K562 (cell line): ENCODE measurements around the gene DZIP1. TPM values are rescaled to one million over a fixed set of nuclear protein-coding genes. Genes with fewer than 3 reads are reported as not detected.
"Not testable (repeated sequence)": the region's sequence is repeated elsewhere in the genome, so short reads cannot be mapped to it uniquely, and the experiment has no call there.

ENCODE experiments used
- ATAC-seq: fragments of 200-7000 bp; cut with Tn5 transposase; 3 replicates; pipeline ENCODE4 v1.9.1; 2020; ENCODE audit warnings: moderate library complexity
- BruUV-seq: library from RNA; stranded (reverse); fragments of 400-500 nt; replicated peaks from 2 replicates; lab custom pipeline; 2021; lab: Mats Ljungman, UMichigan
- CTCF ChIA-PET: fragments of 300-600 bp; formaldehyde crosslinking; extraction: SDS; loops from one replicate; lab custom pipeline; 2021; ENCODE audit warnings: low intra/inter-chr PET ratio; lab: Yijun Ruan, JAX
- POLR2A ChIA-PET: fragments of 300-600, 350-650 bp; sonication (Branson Sonifier 250); formaldehyde crosslinking; extraction: SDS; loops from one replicate; lab custom pipeline; 2021; ENCODE audit warnings: antibody characterized with exemption, inconsistent platforms; lab: Yijun Ruan, JAX
- DNase-seq, 4 experiments: peaks; one replicate each; pipeline versions ENCODE4 v3.0.0 to v3.0.0-alpha.2; 2011 to 2018; ENCODE audit warnings: low spot score in 3 of 4, mixed read lengths in 3 of 4; ENCODE audit errors: extremely low read depth in 1 of 4
- FAIRE-seq: peaks from 2 replicates; lab custom pipeline; 2011; peaks lifted over from hg19 to GRCh38; lab: Jason Lieb, UNC
- H2AFZ ChIP-seq: 2 replicates; pipeline ENCODE4 v1.6.0; 2011; ENCODE audit warnings: low read depth, low read length, control low read depth, inconsistent platforms
- H3K27ac ChIP-seq: fragments of 200-600 bp; 3 replicates; pipeline ENCODE4 v1.8.0; 2011; ENCODE audit warnings: low read depth, mild to moderate bottlenecking, control low read depth, inconsistent platforms, low read length, moderate library complexity, mixed read lengths; ENCODE audit errors: extremely low read depth
- H3K27me3 ChIP-seq, 2 experiments: fragments of 300-600 bp in 1 of 2; 2 replicates in 1 of 2; 3 replicates in 1 of 2; pipeline versions ENCODE4 v1.6.0 to v1.8.0; 2011; ENCODE audit warnings: inconsistent platforms in 2 of 2, low read length in 2 of 2, mild to moderate bottlenecking in 1 of 2, mixed read lengths in 1 of 2, moderate library complexity in 1 of 2; ENCODE audit not compliant: control insufficient read depth in 2 of 2, insufficient read depth in 2 of 2
- H3K36me3 ChIP-seq: fragments of 300-600 bp; 3 replicates; pipeline ENCODE4 v1.8.0; 2011; ENCODE audit warnings: mild to moderate bottlenecking, low read length, inconsistent platforms; ENCODE audit not compliant: control insufficient read depth, insufficient read depth
- H3K4me1 ChIP-seq, 2 experiments: fragments of 200-600 bp in 1 of 2; replicated peaks in 1 of 2; 2 replicates in 1 of 2; 3 replicates in 1 of 2; pipeline versions ENCODE4 v1.5.1 to v1.8.0; 2011; ENCODE audit warnings: inconsistent platforms in 2 of 2, low read length in 2 of 2, mild to moderate bottlenecking in 1 of 2, mixed read lengths in 1 of 2, moderate library complexity in 1 of 2; ENCODE audit not compliant: control insufficient read depth in 2 of 2, insufficient read depth in 2 of 2
- H3K4me2 ChIP-seq: 2 replicates; pipeline ENCODE4 v1.6.1; 2011; ENCODE audit warnings: low read length, control low read depth, inconsistent platforms, mixed read lengths; ENCODE audit not compliant: insufficient read depth
- H3K4me3 ChIP-seq: fragments of 200-600 bp; sonication (generic), shearing (Covaris generic); 2 replicates; pipeline ENCODE4 v1.5.1; 2016; ENCODE audit warnings: control low read depth, inconsistent platforms
- H3K79me2 ChIP-seq: fragments of 200-600 bp; 3 replicates; pipeline ENCODE4 v1.8.0; 2011; ENCODE audit warnings: low read length, inconsistent platforms; ENCODE audit not compliant: control insufficient read depth, insufficient read depth
- H3K9ac ChIP-seq, 2 experiments: 2 replicates each; pipeline versions ENCODE4 v1.6.0 to v1.6.1; 2011; ENCODE audit warnings: low read depth in 2 of 2, low read length in 2 of 2, control low read depth in 1 of 2, inconsistent platforms in 1 of 2, mild to moderate bottlenecking in 1 of 2, mixed read lengths in 1 of 2; ENCODE audit not compliant: insufficient read depth in 1 of 2
- H3K9me1 ChIP-seq: one replicate; pipeline ENCODE4 v1.6.0; 2011; ENCODE audit warnings: inconsistent platforms, mild to moderate bottlenecking, low read length, moderate library complexity; ENCODE audit not compliant: control insufficient read depth, insufficient read depth
- H3K9me3 ChIP-seq: replicated peaks from 2 replicates; pipeline ENCODE4 v1.5.1; 2011; ENCODE audit warnings: low read depth, low read length, inconsistent platforms; ENCODE audit not compliant: control insufficient read depth, insufficient read depth
- H4K20me1 ChIP-seq: replicated peaks from 2 replicates; pipeline ENCODE4 v1.6.1; 2011; ENCODE audit warnings: low read length, inconsistent platforms, mixed read lengths; ENCODE audit not compliant: control insufficient read depth, insufficient read depth
- WGBS: fragments of 100-300 bp; shearing (Covaris generic); methylation state at CpG from one replicate; pipeline ENCODE4 v1.1.6; 2016; ENCODE audit warnings: low coverage, mixed read lengths; ENCODE audit not compliant: insufficient coverage; ENCODE audit errors: missing lambda C conversion rate; 5-methylcytosine and 5-hydroxymethylcytosine counted together
- in situ Hi-C: fragments of 300-500 bp; cut with MboI; formaldehyde crosslinking; loops from 4 replicates; pipeline ENCODE4 v1.15.0; 2018; ENCODE audit warnings: inconsistent platforms, mixed read lengths
- intact Hi-C: fragments of 100-400 bp; cut with micrococcal nuclease; formaldehyde crosslinking; loops from 2 replicates; pipeline ENCODE4 v1.14.2; 2022
- polyA plus RNA-seq, 8 experiments: library from polyadenylated mRNA; depleted of rRNA in 4 of 8; stranded (reverse) in 5 of 8; unstranded in 3 of 8; fragments of >200 nt; fragmentation: Nextera tagmentation in 2 of 8; fragmentation: Illumina TruSeq in 1 of 8; extraction: Ambion mirVana in 2 of 8; extraction: Trizol in 1 of 8; gene quantifications; 2 replicates each; pipeline versions ENCODE4 v1.2.1 to v1.2.3, GENCODE V29; 2011 to 2014; ENCODE audit warnings: inconsistent platforms in 1 of 8, missing spikeins in 1 of 8
- total RNA-seq, 7 experiments: library from RNA; depleted of rRNA in 6 of 7; stranded (reverse); fragments of >200 nt in 6 of 7; fragmentation: Illumina TruSeq in 2 of 7; extraction: Trizol in 2 of 7; gene quantifications; 2 replicates each; pipeline versions ENCODE4 v1.2.1 to v1.2.3, GENCODE V29; 2011 to 2021; ENCODE audit warnings: low replicate concordance in 1 of 7
- TF ChIP-seq, protein P1 (sequence below): sonication (generic); formaldehyde crosslinking; IDR thresholded peaks from 2 replicates; pipeline ENCODE4 v1.8.1; 2023; ENCODE audit warnings: mild to moderate bottlenecking, missing genetic modification reagents
- TF ChIP-seq, protein P2 (sequence below), 2 experiments: fragments of 450-650 bp; formaldehyde crosslinking in 1 of 2; IDR thresholded peaks; 2 replicates each; pipeline versions ENCODE4 v1.4.0 to v1.6.1; 2014 to 2020; ENCODE audit warnings: mild to moderate bottlenecking in 2 of 2, borderline replicate concordance in 1 of 2, low read depth in 1 of 2

The DZIP1 gene
- total and polyA plus RNA-seq, 9 of the 15 experiments (the other 6 are each of a cell fraction or from before 2014, with no cell fraction given) = 0.07 TPM; not detected in 8

GRCh38 chr13:95671597-95671996 lies 27.1 kb upstream of the DZIP1 start:
- Histone ChIP-seq H4K20me1 (no peaks in the 10 kb centered on the region), H3K27ac (no peak overlapping the region), H3K9me1 (no peaks in the 10 kb centered on the region), H3K9me3 (no peaks in the 10 kb centered on the region; the same call in 1 of the 2 replicates), H3K79me2 (peaks cover 18% of the 10 kb centered on the region), H3K27me3 (no peaks in the 10 kb centered on the region), H3K36me3 (no peaks in the 10 kb centered on the region), H3K9ac (no peak overlapping the region), H3K4me2 (no peak overlapping the region), H2AFZ (no peak overlapping the region), H3K4me3 (no peak overlapping the region), H3K4me1 (no peaks in the 10 kb centered on the region)
- intact Hi-C loops (loop anchor here (10.0 kb wide), 1 partner anchor 1763 kb away; the partner anchor contains the start of gene RAP2A), in situ Hi-C loops (no loop called here)
- 89% methylated on average over 4 of the region's 5 CpGs for WGBS
- ATAC-seq (no peak), DNase-seq (no peak), FAIRE-seq (no peak)
- BruUV-seq = no TSS peak
- CTCF ChIA-PET = no interaction called here
- POLR2A ChIA-PET = no interaction called here
- TF ChIP-seq, protein P1, sequence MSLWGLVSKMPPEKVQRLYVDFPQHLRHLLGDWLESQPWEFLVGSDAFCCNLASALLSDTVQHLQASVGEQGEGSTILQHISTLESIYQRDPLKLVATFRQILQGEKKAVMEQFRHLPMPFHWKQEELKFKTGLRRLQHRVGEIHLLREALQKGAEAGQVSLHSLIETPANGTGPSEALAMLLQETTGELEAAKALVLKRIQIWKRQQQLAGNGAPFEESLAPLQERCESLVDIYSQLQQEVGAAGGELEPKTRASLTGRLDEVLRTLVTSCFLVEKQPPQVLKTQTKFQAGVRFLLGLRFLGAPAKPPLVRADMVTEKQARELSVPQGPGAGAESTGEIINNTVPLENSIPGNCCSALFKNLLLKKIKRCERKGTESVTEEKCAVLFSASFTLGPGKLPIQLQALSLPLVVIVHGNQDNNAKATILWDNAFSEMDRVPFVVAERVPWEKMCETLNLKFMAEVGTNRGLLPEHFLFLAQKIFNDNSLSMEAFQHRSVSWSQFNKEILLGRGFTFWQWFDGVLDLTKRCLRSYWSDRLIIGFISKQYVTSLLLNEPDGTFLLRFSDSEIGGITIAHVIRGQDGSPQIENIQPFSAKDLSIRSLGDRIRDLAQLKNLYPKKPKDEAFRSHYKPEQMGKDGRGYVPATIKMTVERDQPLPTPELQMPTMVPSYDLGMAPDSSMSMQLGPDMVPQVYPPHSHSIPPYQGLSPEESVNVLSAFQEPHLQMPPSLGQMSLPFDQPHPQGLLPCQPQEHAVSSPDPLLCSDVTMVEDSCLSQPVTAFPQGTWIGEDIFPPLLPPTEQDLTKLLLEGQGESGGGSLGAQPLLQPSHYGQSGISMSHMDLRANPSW (CRISPR knock-in tag) = no peak
- TF ChIP-seq, all 486 proteins: peak for 0

GRCh38 chr13:95667235-95667634 lies 22.7 kb upstream of the DZIP1 start:
- ATAC-seq, DNase-seq, H3K4me3 ChIP-seq, H3K9me3 ChIP-seq, H3K4me2 ChIP-seq, POLR2A ChIA-PET, H3K27me3 ChIP-seq, CTCF ChIA-PET, FAIRE-seq, H3K9me1 ChIP-seq, H3K4me1 ChIP-seq, H3K79me2 ChIP-seq, BruUV-seq, H4K20me1 ChIP-seq, H3K36me3 ChIP-seq, H3K9ac ChIP-seq, in situ Hi-C loops, H3K27ac ChIP-seq, H2AFZ ChIP-seq, intact Hi-C loops: not testable (repeated sequence)
- TF ChIP-seq, protein P2, sequence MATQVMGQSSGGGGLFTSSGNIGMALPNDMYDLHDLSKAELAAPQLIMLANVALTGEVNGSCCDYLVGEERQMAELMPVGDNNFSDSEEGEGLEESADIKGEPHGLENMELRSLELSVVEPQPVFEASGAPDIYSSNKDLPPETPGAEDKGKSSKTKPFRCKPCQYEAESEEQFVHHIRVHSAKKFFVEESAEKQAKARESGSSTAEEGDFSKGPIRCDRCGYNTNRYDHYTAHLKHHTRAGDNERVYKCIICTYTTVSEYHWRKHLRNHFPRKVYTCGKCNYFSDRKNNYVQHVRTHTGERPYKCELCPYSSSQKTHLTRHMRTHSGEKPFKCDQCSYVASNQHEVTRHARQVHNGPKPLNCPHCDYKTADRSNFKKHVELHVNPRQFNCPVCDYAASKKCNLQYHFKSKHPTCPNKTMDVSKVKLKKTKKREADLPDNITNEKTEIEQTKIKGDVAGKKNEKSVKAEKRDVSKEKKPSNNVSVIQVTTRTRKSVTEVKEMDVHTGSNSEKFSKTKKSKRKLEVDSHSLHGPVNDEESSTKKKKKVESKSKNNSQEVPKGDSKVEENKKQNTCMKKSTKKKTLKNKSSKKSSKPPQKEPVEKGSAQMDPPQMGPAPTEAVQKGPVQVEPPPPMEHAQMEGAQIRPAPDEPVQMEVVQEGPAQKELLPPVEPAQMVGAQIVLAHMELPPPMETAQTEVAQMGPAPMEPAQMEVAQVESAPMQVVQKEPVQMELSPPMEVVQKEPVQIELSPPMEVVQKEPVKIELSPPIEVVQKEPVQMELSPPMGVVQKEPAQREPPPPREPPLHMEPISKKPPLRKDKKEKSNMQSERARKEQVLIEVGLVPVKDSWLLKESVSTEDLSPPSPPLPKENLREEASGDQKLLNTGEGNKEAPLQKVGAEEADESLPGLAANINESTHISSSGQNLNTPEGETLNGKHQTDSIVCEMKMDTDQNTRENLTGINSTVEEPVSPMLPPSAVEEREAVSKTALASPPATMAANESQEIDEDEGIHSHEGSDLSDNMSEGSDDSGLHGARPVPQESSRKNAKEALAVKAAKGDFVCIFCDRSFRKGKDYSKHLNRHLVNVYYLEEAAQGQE (IDR thresholded peaks at IDR 0.05; ENCODE audit: borderline replicate concordance) = peak; percentile 22; the same call in 1 of the 2 replicates
- TF ChIP-seq, protein P2 (CRISPR knock-in tag; IDR thresholded peaks at IDR 0.05; ENCODE audit: low read depth) = not testable (repeated sequence)
